LoVo (cell line): ENCODE results near the gene KCNMA1.

ENCODE experiments used
- DNase-seq: peaks from one replicate; pipeline ENCODE4 v3.0.0-alpha.2; 2016; ENCODE audit warnings: low spot score

KCNMA1 gene

GRCh38 chr10:77267703-77268675 lies 369.6 kb downstream of the KCNMA1 start:
- DNase-seq = no peak

DNA sequence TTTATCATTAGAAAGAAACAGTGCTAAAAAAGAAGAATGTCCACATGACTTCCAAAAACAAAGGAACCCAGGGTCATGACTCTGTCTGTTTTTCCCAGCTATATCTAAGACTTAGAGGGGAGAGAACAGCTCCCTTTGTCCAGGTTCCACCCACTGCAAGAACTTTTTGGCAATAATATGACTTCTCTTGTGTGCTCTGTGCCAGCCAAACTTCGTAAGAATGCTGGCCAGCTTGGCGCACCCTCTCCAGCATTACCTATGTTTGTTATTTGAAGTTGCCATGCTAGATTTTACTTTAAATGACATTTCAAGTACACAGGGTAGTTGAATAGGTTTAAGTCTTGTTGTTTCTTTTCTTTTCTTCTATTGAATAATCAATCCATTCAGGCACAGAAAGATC lies 371.4 kb downstream of the KCNMA1 start:
- DNase-seq = no peak

DNA sequence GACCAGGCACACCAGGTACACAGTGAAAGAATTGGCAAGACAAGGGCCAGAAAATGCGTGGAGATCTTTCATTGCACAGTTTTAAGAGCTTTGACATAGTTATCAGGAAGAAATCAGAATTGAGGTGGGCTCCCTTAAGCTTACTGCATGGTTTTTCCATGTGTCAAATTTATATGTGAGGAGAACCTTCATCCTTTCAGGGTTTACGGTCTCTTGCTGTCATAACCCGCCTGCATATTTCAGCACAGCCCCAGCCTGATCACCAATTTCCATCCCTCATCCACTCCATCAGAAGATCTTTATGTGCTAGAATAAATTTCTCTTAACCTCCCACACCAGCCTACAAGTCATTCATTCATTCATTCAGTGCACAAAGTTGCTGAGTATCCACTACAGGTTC lies 373.1 kb downstream of the KCNMA1 start:
- no peak for DNase-seq

DNA sequence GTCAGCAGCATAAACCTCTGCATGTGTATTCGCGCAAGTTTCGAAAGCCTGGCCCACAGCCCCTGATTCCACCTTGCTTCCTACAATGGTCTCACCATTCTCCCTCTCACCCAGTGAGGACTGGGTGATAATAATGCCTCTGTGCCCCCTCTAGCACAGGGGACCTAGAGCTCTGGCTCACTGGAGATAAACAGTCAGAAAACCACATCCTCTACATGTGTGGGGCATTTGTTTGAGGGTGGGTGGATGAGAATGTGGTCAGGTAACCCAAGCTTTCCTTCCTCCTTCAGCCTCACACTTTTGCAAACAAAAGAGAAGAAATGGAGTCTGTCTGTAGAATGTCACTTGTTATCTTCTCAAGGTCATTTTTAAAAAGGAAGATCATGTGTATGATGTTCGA lies 373.5 kb downstream of the KCNMA1 start:
- no peak for DNase-seq

DNA sequence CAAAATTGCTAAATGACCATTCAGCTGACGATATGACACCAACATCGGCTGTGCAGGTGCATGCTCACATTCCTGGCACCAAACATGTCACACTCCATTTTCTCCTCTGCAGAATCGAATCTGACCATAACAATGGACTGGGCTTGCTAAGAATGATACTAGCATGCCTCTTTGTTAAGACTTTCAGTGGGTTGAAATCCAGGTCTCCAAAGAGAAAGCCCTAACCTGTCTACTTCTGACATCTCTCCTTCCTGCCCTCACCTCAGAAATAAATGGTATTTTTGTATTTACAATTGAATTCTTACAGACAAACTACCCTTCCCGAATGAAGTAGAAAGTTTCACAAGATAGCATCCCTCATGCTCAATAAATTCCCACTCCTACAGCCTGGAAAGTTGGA lies 373.9 kb downstream of the KCNMA1 start:
- no peak for DNase-seq

DNA sequence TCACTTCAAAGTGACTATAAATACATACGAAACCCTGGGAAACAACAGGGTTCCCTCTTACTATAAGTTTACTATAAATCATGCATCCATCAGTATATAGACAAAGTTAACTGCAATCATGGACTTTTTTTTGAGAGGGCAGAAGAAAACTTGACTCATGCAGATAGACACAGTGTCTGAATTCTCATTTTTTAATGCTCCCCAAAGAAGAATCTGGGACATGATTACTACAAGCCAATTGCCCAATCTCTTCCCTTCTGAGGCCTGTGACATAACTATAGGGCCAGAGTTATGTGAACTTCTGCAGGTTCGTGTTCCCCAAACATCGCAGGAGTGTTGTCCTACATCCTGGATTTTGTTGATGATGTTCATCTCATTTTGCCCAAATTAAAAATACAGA lies 376.5 kb downstream of the KCNMA1 start:
- DNase-seq = no peak

GRCh38 chr10:77259171-77259874 lies 378.3 kb downstream of the KCNMA1 start:
- DNase-seq = no peak

- no peak for DNase-seq
Observed at GRCh38 chr10:77256346-77256745, 381.3 kb downstream of the KCNMA1 start.

GRCh38 chr10:77253556-77254064 lies 384.0 kb downstream of the KCNMA1 start:
- no peak for DNase-seq

GRCh38 chr10:77253147-77253545 lies 384.5 kb downstream of the KCNMA1 start:
- DNase-seq = no peak

DNA sequence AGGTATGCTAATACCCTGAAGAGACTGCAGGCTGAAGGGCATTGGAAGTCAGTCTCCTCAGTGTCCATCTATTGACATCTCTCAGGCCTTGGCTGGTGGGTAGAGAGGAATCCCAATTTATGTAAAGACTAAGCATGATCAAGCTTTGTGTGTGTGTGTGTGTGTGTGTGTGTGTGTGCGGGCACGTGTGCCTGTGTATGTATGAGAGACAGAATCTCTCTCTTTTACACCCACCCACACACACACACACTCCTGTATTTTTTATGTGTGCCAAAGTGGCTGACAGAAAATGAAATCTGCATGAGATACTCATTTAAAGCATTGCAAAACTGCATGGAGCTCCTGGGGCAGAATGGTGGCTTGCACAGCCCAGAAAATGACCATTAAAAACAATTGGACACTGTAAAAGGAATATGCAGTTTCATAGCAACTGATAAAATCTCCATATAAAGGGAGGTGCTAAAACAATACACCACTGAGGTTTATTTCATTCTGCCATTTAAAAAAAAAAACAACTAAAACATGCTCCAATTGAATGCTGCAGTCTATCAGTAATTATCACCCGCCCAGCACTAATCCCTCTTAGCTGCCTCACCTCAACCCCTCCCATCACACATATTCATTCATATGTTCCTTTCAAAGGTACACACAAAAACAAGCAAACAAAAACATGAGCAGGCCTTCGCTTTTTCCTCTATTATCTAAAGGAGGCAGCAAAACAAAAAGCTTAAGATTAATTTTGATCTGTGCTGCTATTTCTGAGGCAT lies 385.0 kb downstream of the KCNMA1 start:
- DNase-seq = no peak

- peak; percentile 8 for DNase-seq
Observed at GRCh38 chr10:77251297-77252013, 386.2 kb downstream of the KCNMA1 start.

- no peak for DNase-seq
Observed at GRCh38 chr10:77249901-77250459, 387.6 kb downstream of the KCNMA1 start.

DNA sequence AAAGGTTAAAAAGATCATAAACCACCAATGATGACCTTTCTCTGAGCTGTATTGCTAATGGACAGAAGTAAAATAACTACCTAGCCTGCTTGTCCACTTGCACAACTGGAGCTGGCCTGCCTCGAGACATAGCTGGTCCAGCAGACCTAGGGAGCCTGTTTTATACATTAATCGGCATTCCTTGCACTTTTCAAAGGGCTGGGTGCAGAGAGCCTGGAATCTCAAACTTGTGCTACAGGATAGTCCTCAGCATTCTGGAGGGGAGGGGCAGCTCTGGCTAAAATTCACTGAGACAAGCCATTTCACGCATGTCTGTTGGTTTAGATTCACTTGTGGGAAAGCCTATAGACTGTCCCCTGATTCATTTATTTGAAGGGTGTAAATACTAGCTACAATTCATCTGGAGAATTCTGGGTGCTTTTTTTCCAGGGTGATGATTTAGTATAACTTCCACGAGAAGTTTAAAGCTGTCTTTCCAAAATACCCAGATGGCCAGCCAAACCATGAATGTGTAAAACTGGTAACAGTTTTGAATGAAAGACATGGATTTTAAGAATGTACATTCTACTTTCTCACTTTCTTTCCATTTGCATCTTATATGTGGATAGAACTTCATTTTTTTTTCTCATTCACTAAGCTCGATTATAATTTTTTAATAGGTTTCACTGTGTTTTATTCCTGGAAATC lies 389.4 kb downstream of the KCNMA1 start:
- DNase-seq = no peak

- DNase-seq = no peak
Observed at GRCh38 chr10:77247031-77247990, 390.3 kb downstream of the KCNMA1 start.

DNA sequence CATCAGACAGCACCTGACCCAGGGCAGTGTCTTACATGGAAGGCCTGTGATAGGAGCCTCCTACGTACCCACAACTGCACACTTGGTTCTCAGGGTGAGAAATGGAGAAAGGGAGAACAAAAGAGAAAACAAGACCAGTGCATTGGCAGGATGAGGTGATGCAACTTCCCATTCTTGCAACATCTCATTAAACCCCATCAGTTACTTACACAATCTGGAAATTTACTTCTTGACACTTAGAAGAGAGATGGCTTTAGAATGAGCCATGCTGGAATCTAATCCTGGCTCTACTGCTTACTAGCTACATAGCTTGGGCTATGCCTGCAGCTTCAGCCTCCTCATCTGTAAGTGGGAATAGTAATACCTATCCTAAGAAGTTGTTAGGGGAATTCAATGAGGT lies 391.7 kb downstream of the KCNMA1 start:
- no peak for DNase-seq

DNA sequence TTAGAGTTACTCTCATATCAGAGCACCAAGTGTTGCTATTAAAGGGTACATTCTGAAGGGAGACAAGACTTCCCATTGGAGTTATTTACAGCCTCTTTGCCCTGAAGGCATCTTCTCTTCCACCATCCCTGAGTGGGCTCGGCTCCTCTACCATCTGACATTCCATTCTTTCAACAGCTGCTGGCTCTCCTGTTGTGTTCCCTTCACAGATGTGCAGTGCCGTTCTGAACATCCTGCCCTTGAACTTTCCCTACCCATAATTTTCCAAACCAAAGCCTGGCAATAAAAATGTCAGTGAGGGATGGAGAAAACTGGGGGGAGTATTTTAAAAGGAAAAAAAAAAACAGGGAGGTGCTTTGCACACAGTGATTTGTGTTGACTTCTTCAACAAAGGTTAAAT lies 392.9 kb downstream of the KCNMA1 start:
- DNase-seq = no peak

- DNase-seq = no peak
Observed at GRCh38 chr10:77244286-77244685, 393.3 kb downstream of the KCNMA1 start.

GRCh38 chr10:77241350-77241725 lies 396.3 kb downstream of the KCNMA1 start:
- no peak for DNase-seq
